Upper lobe of right lung (tissue), 1 donor: ENCODE data around the gene THSD4. TPM values are rescaled to one million over a fixed set of nuclear protein-coding genes. Genes with fewer than 3 reads are reported as not detected.

Experiments used
- ATAC-seq: fragments of 200-7000 bp; cut with Tn5 transposase; one replicate; pipeline ENCODE4 v1.9.1; 2020; ENCODE audit warnings: mild to moderate bottlenecking, moderate library complexity
- DNase-seq: peaks from one replicate; pipeline ENCODE4 v3.0.0-alpha.2; 2020
- H3K27ac ChIP-seq: fragments of 200-600 bp; one replicate; pipeline ENCODE4 v1.8.0; 2022
- H3K27me3 ChIP-seq: fragments of 200-600 bp; one replicate; pipeline ENCODE4 v1.8.0; 2022; ENCODE audit warnings: mild to moderate bottlenecking
- H3K36me3 ChIP-seq: fragments of 200-600 bp; one replicate; pipeline ENCODE4 v1.8.0; 2022
- H3K4me1 ChIP-seq: fragments of 200-600 bp; one replicate; pipeline ENCODE4 v1.8.0; 2022
- H3K4me3 ChIP-seq: fragments of 200-600 bp; one replicate; pipeline ENCODE4 v1.8.0; 2022; ENCODE audit warnings: mild to moderate bottlenecking
- H3K9me3 ChIP-seq: fragments of 200-600 bp; one replicate; pipeline ENCODE4 v1.8.0; 2022
- intact Hi-C: fragments of 100-400 bp; cut with DNase I; formaldehyde crosslinking; loops from one replicate; pipeline ENCODE4 v1.11.0; 2022
- total RNA-seq: library from RNA; stranded (reverse); fragmentation: NEBNext Ultra II Directional; extraction: Animal tissue kit (Norgen Biotek cat#: 25700); gene quantifications from one replicate; pipeline ENCODE4 v1.2.1, GENCODE V29; 2021
- TF ChIP-seq, protein P1 (sequence below): fragments of 200-600 bp; IDR thresholded peaks from one replicate; pipeline ENCODE4 v1.8.0; 2022; ENCODE audit warnings: antibody characterized with exemption
- donor health status: DM: no; HTN: yes; CAD: no; lungs with severe emphysema.

Gene THSD4
- total RNA-seq, 1 donor from 2014 or later: 25.6 TPM

DNA sequence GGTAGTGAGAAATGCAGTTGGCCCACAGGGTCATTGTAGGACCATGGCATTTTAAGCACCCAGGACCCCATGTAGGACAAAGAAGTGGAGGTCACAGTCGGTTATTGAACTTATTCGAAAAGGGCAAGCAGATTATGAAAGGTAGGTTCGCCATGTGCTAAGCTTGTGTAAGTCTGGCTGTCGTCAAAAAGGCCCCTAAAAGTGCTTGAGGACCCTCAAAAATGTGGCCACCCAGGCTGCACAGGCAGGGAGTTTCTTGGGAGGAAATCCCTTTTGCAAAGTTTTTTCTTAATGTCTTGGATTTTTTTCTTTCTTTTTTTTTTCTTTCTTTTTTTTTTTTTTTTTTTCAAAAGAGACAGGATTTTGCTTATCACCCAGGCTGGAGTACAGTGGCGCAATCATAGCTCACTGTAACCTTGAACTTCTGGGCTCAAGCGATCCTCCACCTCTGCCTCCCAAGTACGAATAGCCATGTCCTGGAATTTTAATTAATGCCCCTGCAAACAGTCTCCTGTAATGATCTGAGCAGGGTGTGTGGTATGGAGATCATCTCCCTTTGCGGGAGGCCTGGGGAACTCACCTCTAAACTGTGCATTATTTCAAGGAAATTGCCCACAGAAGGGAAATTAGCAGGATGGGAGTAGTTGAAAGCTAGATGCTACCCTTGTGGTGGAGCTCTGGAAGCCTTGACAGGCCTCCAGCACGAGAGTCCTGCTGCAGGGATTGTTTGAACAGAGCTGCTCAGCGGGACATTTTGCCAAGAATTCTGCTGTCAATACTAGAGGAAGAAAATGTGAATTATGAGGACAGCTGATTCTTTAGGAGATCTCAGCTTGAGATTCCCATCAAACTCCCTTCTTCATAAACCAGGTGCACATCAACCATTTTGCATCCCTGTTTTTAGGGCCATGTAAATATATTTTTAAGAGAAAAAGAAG is 28.4 kb downstream of the THSD4 start:
- H3K36me3 ChIP-seq: no peaks in the 10 kb centered on the region
- TF ChIP-seq, protein P1, sequence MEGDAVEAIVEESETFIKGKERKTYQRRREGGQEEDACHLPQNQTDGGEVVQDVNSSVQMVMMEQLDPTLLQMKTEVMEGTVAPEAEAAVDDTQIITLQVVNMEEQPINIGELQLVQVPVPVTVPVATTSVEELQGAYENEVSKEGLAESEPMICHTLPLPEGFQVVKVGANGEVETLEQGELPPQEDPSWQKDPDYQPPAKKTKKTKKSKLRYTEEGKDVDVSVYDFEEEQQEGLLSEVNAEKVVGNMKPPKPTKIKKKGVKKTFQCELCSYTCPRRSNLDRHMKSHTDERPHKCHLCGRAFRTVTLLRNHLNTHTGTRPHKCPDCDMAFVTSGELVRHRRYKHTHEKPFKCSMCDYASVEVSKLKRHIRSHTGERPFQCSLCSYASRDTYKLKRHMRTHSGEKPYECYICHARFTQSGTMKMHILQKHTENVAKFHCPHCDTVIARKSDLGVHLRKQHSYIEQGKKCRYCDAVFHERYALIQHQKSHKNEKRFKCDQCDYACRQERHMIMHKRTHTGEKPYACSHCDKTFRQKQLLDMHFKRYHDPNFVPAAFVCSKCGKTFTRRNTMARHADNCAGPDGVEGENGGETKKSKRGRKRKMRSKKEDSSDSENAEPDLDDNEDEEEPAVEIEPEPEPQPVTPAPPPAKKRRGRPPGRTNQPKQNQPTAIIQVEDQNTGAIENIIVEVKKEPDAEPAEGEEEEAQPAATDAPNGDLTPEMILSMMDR: no peak
- ATAC-seq (no peak), DNase-seq (no peak)
- H3K27me3 ChIP-seq: no peaks in the 10 kb centered on the region
- H3K4me1 ChIP-seq: no peaks in the 10 kb centered on the region
- no peak overlapping the region for H3K4me3 ChIP-seq
- H3K27ac ChIP-seq: no peak overlapping the region
- intact Hi-C loops: no loop called here
- H3K9me3 ChIP-seq: no peaks in the 10 kb centered on the region

- Histone ChIP-seq H3K4me3 (no peak overlapping the region), H3K27ac (no peak overlapping the region), H3K27me3 (no peaks in the 10 kb centered on the region), H3K9me3 (no peaks in the 10 kb centered on the region), H3K4me1 (peaks cover 10% of the 10 kb centered on the region), H3K36me3 (no peaks in the 10 kb centered on the region)
- intact Hi-C loops: no loop called here
- ATAC-seq (no peak), DNase-seq (no peak)
- TF ChIP-seq, protein P1: no peak
These were observed 30.4 kb downstream of the THSD4 start for GRCh38 chr15:71145648-71146047.

GRCh38 chr15:71146580-71146982 is 31.3 kb downstream of the THSD4 start:
- TF ChIP-seq, protein P1: no peak
- H3K9me3 ChIP-seq: no peaks in the 10 kb centered on the region
- H3K4me3 ChIP-seq: no peak overlapping the region
- H3K36me3 ChIP-seq: no peaks in the 10 kb centered on the region
- H3K27ac ChIP-seq: no peak overlapping the region
- peaks cover 10% of the 10 kb centered on the region for H3K4me1 ChIP-seq
- no peaks in the 10 kb centered on the region for H3K27me3 ChIP-seq
- intact Hi-C loops: no loop called here
- DNase-seq (no peak), ATAC-seq (peak; percentile 34)

GRCh38 chr15:71148048-71148447 is 32.8 kb downstream of the THSD4 start:
- no peaks in the 10 kb centered on the region for H3K36me3 ChIP-seq
- no peak overlapping the region for H3K4me3 ChIP-seq
- no peaks in the 10 kb centered on the region for H3K27me3 ChIP-seq
- intact Hi-C loops: no loop called here
- H3K27ac ChIP-seq: no peak overlapping the region
- H3K9me3 ChIP-seq: no peaks in the 10 kb centered on the region
- TF ChIP-seq, protein P1: no peak
- H3K4me1 ChIP-seq: peaks cover 10% of the 10 kb centered on the region
- no peak for DNase-seq
- no peak for ATAC-seq

GRCh38 chr15:71149646-71150557 is 34.6 kb downstream of the THSD4 start:
- Histone ChIP-seq H3K27ac (no peak overlapping the region), H3K4me1 (peaks cover 10% of the 10 kb centered on the region), H3K27me3 (no peaks in the 10 kb centered on the region), H3K4me3 (no peak overlapping the region), H3K36me3 (no peaks in the 10 kb centered on the region), H3K9me3 (no peaks in the 10 kb centered on the region)
- TF ChIP-seq, protein P1: no peak
- intact Hi-C loops: no loop called here
- ATAC-seq (no peak), DNase-seq (no peak)
